Heart left ventricle (tissue), 13 donors: ENCODE results near the gene RPL13A.

Source experiments
- POLR2A ChIP-seq, 2 donors: fragments of 450-650 bp; IDR thresholded peaks; one replicate each; pipeline ENCODE4 v1.6.1; 2017; ENCODE audit warnings: antibody characterized with exemption in 2 of 2, mild to moderate bottlenecking in 2 of 2, moderate library complexity in 2 of 2
- TF ChIP-seq, protein P1 (sequence below), 12 donors: fragments of 200-600 bp; sonication (generic) in 4 of 12; IDR thresholded peaks; one replicate each; pipeline versions ENCODE4 v1.5.0 to v1.8.0; 2018 to 2022; ENCODE audit warnings: antibody characterized with exemption in 12 of 12, mild to moderate bottlenecking in 5 of 12
- donor health status: ischemic (EF 13 %, LVEDD 7.1; RV severe dilation, severe dysfunction).
- donor health status: DM: no; HTN: yes; CAD: no.
- donor health status: DM: no; HTN: no; CAD: no.
- donor health status: ischemic (EF 25% LVEDD 6.9; RV normal size, moderate dysfunction).
- donor health status: ischemic (EF 25% LVEDD 5.7; RV mildly dilated, moderate dysfunction).
- donor health status: ischemic (EF 35%, LVEDD 5.7; RV mildly dilated, moderate dysfunction).
- donor health status: nonischemic (EF 11% LVEDD 7.7; RV severe dilation, severe dysfunction).
- donor health status: DM: yes; HTN: yes; CAD: no.
- donor health status: PGD.
- donor health status: ischemic (EF 29% LVEDD 5.4; RV normal size, mild dysfunction).
- donor health status: nonischemic (EF 23%, LVEDD 6.1; RV moderate dilation, normal function).

DNA sequence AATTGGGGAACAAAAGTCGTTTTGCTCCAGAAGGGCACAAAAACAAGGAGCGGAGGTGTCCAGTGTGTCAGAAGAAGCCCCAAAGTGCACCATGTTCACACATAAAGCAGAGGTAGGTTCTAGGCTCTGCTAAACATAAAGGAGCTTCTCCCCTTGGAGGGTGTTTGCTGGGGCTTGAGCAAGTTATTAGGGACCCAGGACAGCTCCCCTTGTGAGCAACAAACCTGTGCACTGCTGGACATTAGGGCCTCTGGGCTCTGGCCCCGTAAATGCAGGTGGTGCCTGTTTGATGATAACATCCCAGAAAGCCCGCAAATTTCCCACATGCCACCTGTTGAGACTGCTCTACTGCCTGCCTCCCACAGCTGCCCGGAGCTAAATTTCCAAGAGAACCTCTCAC is 51.2 kb downstream of the RPL13A start:
- TF ChIP-seq, protein P1, sequence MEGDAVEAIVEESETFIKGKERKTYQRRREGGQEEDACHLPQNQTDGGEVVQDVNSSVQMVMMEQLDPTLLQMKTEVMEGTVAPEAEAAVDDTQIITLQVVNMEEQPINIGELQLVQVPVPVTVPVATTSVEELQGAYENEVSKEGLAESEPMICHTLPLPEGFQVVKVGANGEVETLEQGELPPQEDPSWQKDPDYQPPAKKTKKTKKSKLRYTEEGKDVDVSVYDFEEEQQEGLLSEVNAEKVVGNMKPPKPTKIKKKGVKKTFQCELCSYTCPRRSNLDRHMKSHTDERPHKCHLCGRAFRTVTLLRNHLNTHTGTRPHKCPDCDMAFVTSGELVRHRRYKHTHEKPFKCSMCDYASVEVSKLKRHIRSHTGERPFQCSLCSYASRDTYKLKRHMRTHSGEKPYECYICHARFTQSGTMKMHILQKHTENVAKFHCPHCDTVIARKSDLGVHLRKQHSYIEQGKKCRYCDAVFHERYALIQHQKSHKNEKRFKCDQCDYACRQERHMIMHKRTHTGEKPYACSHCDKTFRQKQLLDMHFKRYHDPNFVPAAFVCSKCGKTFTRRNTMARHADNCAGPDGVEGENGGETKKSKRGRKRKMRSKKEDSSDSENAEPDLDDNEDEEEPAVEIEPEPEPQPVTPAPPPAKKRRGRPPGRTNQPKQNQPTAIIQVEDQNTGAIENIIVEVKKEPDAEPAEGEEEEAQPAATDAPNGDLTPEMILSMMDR (IDR thresholded peaks at IDR 0.05): no peak
- TF ChIP-seq POLR2A (IDR thresholded peaks at IDR 0.05): no peak
